Measurements from ENCODE around the gene P2RX3. TPM values are rescaled to one million over a fixed set of nuclear protein-coding genes. Genes with fewer than 3 reads are reported as not detected.

The P2RX3 gene
- total RNA-seq, 2 donors from 2014 or later: 0.40 TPM; not detected in 1

- WGBS: 17% methylated on average over 6 of the region's 6 CpGs
- H3K4me3 ChIP-seq: peak overlapping the region; percentile 81 to 94
- TF ChIP-seq POLR2AphosphoS5 (IDR thresholded peaks at IDR 0.05) (no peak), POLR2A (IDR thresholded peaks at IDR 0.05) (no peak), CTCF (IDR thresholded peaks at IDR 0.05) (no peak)
- H3K9me3 ChIP-seq: no peaks in the 10 kb centered on the region
- peak overlapping the region; percentile 97 to 99 for H3K27ac ChIP-seq
- intact Hi-C loops (cut with DNase I): loop anchor here (10.0 kb wide), 1 partner anchor 1253 kb away; the partner anchor contains the start of genes LPXN and ZFP91
- H3K4me1 ChIP-seq (replicated peaks): peaks cover 40% of the 10 kb centered on the region
- H3K27me3 ChIP-seq (replicated peaks; ENCODE audit: insufficient read depth): no peaks in the 10 kb centered on the region
- H3K36me3 ChIP-seq: peaks cover 0 to 14% of the 10 kb centered on the region in 2 donors
- peak; percentile 40 for DNase-seq (ENCODE audit: low spot score)
Measured at GRCh38 chr11:57321388-57322255, 16.5 kb upstream of the P2RX3 start.

GRCh38 chr11:57322256-57323166 is 15.6 kb upstream of the P2RX3 start:
- Histone ChIP-seq H3K27me3 (replicated peaks; ENCODE audit: insufficient read depth) (no peaks in the 10 kb centered on the region), H3K4me1 (replicated peaks) (peaks cover 33% of the 10 kb centered on the region), H3K4me3 (peak overlapping the region; percentile 81 to 94), H3K9me3 (no peaks in the 10 kb centered on the region), H3K27ac (peak overlapping the region; percentile 97 to 99), H3K36me3 (peaks cover 0 to 6% of the 10 kb centered on the region in 2 donors)
- DNase-seq (ENCODE audit: low spot score): peak; percentile 94
- 7% methylated on average over 13 of the region's 13 CpGs for WGBS
- peak in 1 of 4 experiments; percentile 17 for TF ChIP-seq CTCF (IDR thresholded peaks at IDR 0.05)
- peak; percentile 74 for TF ChIP-seq POLR2A (IDR thresholded peaks at IDR 0.05)
- peak; percentile 80 for TF ChIP-seq POLR2AphosphoS5 (IDR thresholded peaks at IDR 0.05)
- intact Hi-C loops (cut with DNase I): loop anchor here (10.0 kb wide), 1 partner anchor 1252 kb away; the partner anchor contains the start of genes LPXN and ZFP91

GRCh38 chr11:57323167-57323854 is 14.8 kb upstream of the P2RX3 start:
- TF ChIP-seq CTCF (IDR thresholded peaks at IDR 0.05) (peak in 1 of 4 experiments; percentile 5), POLR2AphosphoS5 (IDR thresholded peaks at IDR 0.05) (no peak), POLR2A (IDR thresholded peaks at IDR 0.05) (no peak)
- H3K4me1 ChIP-seq (replicated peaks): peaks cover 25% of the 10 kb centered on the region
- peaks cover 0 to 3% of the 10 kb centered on the region in 2 donors for H3K36me3 ChIP-seq
- H3K27me3 ChIP-seq (replicated peaks; ENCODE audit: insufficient read depth): no peaks in the 10 kb centered on the region
- no peak for DNase-seq (ENCODE audit: low spot score)
- H3K27ac ChIP-seq: peak overlapping the region; percentile 97 to 99
- intact Hi-C loops (cut with DNase I): loop anchor here (10.0 kb wide), 1 partner anchor 1251 kb away; the partner anchor contains the start of genes LPXN and ZFP91
- WGBS: 45% methylated on average over 3 of the region's 3 CpGs
- H3K9me3 ChIP-seq: no peaks in the 10 kb centered on the region
- peak overlapping the region; percentile 81 to 94 for H3K4me3 ChIP-seq

- intact Hi-C loops (cut with DNase I): loop anchor here (10.0 kb wide), 1 partner anchor 1251 kb away; the partner anchor contains the start of genes LPXN and ZFP91
- DNase-seq (ENCODE audit: low spot score): no peak
- H3K9me3 ChIP-seq: no peaks in the 10 kb centered on the region
- no peak for TF ChIP-seq CTCF (IDR thresholded peaks at IDR 0.05)
- TF ChIP-seq POLR2AphosphoS5 (IDR thresholded peaks at IDR 0.05): no peak
- no peak for TF ChIP-seq POLR2A (IDR thresholded peaks at IDR 0.05)
- H3K4me3 ChIP-seq: peak overlapping the region; percentile 81 to 94
- 30% methylated on average over 9 of the region's 9 CpGs for WGBS
- H3K36me3 ChIP-seq: peaks cover 0 to 3% of the 10 kb centered on the region in 2 donors
- peaks cover 21% of the 10 kb centered on the region for H3K4me1 ChIP-seq (replicated peaks)
- H3K27ac ChIP-seq: peak overlapping the region; percentile 97 to 99
- H3K27me3 ChIP-seq (replicated peaks; ENCODE audit: insufficient read depth): no peaks in the 10 kb centered on the region
Measured at GRCh38 chr11:57323855-57324153, 14.3 kb upstream of the P2RX3 start.

Data from prostate gland (tissue), 2 donors.